GM18519 (cell line): ENCODE measurements around the gene PCSK7.

Source experiments
- ATAC-seq: cut with Tn5 transposase; IDR thresholded peaks from one replicate; pipeline ENCODE4 v1.9.1; 2021; ENCODE audit warnings: mild to moderate bottlenecking, moderate library complexity; ENCODE audit not compliant: unreplicated experiment, low FRiP score

The PCSK7 gene

GRCh38 chr11:117170210-117170609 lies 61.7 kb downstream of the PCSK7 start:
- ATAC-seq: no peak

GRCh38 chr11:117169736-117170135 lies 62.1 kb downstream of the PCSK7 start:
- ATAC-seq: no peak

GRCh38 chr11:117166491-117166890 lies 65.4 kb downstream of the PCSK7 start:
- no peak for ATAC-seq

GRCh38 chr11:117160826-117161225 lies 71.0 kb downstream of the PCSK7 start:
- ATAC-seq: no peak

- no peak for ATAC-seq
Measured at GRCh38 chr11:117159892-117160291, 72.0 kb downstream of the PCSK7 start.

GRCh38 chr11:117157507-117157906 lies 74.4 kb downstream of the PCSK7 start:
- no peak for ATAC-seq

GRCh38 chr11:117154468-117154867 lies 77.4 kb downstream of the PCSK7 start:
- ATAC-seq: no peak
